ENCODE results near the gene CLIC3.
A peak's percentile ranks its signal among the peaks of the same experiment; 100 is the strongest.

The CLIC3 gene

DNA sequence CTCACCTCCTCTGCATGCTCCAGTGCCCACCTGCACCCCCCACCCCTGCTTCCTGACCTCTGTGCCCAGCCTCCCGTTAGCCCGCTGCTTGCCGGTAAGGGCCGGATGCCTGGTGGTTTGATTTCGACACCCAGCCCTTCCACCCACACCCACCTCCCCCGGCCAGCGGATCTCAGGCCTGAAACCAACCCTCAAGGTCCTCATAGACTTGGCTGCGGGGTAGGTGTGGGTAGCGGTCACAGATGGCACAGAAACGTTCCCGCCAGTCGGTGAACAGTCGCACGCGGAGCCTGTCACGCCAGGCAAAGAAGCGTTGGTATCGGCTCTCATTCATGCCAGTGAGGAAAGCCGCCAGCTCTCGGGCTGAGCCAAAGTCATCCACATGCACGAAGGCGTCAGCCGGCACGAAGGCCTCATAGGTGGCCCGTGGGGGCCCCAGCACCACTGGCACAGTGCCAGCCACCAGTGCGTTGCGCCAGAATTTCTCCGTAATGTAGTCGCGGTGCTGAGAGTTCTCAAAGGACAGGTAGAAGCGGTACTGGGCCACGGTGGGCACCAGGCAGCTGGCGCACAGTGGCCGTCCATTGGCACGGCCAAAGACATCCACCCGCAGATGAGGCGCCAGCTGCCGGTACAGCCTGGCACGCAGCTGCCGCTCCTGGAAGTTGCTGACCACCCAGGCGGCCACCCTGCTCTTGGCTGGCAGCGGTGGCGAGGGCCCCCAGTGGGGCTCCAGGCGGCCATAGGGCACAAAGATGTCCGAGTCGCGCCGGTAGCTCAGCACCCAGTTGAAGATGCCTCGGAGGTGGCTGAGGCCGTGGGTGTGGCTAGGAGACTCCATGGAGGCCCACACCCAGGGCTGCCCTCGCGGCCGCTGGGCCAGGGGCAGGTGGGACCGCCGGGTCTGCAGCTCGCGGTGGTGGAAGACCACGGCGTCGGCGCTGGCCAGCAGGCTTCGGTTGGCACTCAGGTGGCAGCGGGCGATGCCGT, 34.5 kb upstream of the CLIC3 start:
- no peak for DNase-seq (ENCODE audit: low spot score)

DNA sequence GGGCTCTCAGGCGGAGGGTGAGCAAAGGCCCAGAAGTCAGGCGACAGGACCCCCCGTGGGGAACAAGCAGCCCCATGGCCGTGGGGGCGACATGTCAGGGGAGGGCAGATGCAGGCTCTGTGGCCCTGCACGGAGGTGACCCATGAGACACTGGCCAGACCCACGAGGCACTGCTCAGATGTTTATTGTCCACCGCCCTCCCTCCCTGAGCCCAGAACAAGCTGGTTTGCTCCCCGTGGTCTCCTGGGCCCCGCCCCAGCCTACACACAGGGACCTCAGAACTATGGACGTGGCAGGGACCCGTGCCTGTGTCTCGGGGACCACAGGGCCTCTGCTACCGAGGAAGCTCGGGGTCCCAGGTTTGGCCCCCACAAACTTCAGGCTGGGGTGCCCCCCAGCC, 33.6 kb upstream of the CLIC3 start:
- no peak for DNase-seq (ENCODE audit: low spot score)

DNA sequence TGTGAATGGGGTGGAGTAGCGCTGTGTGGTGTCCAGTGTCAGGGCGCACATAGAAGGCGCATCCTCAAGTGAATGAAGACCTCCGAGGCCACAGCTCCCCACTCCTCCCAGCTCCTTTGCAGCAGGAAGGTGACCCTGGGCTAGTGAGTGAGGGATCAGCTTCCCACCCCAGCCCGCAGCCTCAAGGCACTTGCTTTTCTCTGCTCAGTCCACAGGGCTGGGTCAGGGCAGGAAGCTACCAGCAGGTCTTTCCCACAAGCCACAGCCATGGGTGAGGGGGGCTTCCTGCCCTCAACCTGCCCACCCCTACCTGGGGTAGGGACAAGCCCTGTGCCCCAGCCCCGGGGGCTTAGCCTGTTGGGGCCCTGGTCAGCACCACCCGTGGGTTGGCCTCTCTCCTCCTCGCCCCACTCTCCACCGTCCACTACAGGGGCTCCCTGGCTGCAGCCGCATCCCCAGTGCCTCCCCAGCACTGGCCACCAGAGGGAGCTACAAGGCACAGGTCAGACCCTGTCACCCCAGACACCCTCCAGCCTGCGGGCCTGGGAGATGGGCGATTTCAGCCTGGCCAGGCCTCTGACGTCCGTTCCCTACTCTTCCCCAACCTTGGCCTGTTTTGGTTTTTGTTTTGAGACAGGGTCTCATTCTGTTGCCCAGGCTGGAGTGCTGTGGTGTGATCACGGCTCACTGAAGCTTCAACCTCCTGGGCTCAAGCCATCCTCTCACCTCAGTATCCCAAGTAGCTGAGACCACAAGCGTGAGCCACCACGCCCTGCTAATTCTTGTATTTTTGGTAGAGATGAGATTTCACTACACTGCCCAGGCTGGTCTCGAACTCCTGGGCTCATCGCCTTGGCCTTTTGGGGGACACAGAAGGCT, 32.9 kb upstream of the CLIC3 start:
- peak; percentile 84 for DNase-seq (ENCODE audit: low spot score)

DNA sequence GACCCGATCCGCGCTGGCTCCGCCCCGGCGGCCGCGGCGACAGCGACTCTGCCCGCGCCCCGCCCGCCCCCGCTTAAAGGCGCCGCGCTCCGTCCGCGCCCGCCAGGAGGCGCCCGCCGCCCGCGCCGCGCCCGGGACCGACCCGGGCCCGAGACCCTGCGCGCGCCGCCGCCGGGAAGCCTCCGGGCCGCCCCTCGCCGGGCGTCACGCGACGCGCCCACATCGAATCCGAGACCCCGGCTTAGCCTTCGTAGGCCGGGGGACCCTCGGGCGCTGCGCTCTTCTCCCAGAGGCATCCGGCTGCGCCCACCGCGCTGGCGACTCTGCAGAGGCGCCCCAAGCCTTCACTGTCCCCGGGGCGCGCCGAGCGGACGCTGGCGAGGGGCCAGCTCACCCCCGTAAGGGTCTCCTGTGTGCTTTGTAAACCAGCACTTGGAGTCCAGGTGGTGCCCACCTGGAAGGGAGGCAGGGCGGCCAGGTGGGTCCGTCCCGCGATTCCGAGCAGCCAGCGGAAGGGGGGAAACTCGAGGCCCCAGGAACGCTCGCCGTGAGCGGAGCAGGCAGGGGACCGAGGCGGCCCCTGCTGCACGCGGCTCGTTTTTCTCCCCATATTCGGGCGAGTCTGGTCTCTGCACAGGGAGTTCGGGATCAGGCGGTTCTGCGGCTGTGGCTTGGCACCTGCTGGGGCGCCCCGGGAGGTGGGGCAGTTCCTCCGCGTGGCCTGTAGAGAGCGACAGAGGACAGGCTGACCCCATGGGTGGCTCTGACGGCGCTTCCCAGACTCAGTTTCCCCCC, 32.1 kb upstream of the CLIC3 start:
- peak; percentile 85 for DNase-seq (ENCODE audit: low spot score)

DNA sequence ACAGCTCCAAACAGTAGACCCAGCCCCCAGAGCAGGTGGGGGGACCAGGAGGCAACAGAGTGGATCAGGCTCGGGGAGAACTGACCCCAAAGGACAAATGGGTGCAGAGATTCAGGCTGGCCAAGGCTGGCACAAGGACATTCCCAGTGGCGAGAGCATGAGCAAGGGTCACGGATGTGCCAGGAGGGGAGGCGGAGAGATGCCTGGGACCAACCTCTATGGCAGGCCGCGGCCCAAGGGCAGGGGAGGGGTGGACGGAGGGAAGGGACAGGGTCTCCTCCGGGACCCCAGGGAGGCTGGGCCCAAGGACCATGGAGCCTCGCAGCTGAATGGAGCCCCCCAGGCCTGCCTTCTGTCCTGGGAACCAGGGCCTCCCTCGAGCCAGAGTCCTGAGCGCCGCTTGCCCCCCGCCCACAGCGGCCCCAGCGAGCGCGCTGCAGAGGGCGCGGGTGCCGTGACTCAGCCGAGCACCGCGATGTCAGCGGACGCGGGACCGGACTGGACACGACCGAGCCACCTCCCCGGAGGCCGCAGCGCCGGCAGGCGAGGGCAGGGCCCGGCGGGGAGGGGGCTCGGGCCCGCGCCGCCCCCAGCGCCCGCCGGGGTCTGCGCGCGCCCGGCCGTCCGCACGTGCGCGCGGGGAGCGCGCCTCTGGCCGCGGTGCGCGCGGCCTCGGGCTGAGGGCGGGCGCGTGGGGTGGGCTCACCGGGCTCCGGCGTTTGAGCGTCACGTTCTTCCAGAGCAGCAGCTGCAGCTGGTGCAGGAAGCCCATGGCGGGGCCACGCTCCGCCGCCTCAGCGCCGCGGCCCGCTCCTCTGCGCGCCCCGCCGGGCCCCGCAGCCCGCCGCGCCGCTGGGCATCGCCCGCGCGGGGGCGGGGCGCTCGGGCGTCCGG, 31.2 kb upstream of the CLIC3 start, which contains the start of gene ABCA2:
Gene ABCA2 (minus strand): TSS at position 869 of the 894 bp plus-strand sequence. CDS start 97 bp downstream, at position 772.
- DNase-seq (ENCODE audit: low spot score) = peak; percentile 58

DNA sequence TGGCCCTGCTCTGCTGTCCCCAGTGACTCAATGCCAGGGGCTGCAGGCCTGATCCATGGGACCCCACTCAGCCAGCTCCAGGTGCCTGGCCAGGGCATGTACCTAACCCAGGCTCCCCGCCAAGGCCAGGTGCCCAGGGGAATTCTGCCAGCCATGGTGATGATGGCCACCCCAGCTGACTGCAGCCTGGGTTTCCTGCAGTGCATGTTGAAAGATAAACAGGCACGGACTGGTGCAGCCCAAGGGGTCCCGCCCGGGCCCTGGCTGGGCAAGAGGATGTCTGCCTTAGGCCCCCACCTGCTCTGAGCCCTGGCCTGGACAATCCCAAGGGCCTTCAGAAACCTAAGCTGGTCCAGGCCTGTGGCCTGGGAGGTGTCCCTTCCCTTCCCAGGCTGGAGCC, 30.5 kb upstream of the CLIC3 start:
- DNase-seq (ENCODE audit: low spot score) = no peak

DNA sequence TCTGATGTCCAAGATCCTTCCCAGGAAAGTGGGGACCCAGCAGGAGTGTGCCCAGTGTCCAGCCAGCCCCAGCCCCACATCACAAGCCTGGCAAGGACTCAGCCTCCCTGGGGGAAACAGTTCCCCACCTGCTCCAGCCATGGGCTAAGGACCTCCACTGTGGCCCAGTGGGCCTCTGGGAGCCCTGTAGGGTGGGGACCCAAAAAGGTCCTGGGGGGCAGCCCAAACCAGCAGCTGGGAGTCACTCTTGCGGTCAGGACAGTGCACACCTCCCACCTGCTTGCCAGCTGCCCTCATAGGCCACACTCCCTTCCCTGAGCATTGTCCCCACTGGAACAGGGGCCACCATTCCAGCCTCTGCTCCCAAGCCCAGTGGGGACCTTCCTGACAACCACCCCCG, 30.0 kb upstream of the CLIC3 start:
- no peak for DNase-seq (ENCODE audit: low spot score)

DNA sequence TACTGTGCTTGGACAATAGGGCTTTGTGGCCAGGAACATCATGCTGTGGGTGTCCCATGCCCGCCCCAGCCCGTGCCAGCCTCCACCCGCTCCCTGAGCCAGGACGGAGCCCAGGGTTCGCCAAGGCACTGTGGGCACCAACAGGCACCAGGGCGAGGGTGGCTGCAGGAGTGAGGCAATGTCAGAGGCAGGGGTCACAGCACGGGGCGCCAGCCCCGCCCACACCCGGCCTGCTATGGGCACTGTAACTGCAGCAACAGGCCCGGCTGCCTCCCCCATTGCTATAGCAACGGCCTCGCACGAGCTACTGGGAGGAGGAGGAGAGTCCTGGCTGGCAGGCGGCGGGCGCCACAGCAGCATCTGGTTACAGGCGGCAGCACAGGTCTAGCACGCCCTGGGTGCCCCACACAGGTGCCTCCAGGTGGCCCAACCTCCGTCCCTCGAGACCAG, 29.2 kb upstream of the CLIC3 start:
- no peak for DNase-seq (ENCODE audit: low spot score)

DNA sequence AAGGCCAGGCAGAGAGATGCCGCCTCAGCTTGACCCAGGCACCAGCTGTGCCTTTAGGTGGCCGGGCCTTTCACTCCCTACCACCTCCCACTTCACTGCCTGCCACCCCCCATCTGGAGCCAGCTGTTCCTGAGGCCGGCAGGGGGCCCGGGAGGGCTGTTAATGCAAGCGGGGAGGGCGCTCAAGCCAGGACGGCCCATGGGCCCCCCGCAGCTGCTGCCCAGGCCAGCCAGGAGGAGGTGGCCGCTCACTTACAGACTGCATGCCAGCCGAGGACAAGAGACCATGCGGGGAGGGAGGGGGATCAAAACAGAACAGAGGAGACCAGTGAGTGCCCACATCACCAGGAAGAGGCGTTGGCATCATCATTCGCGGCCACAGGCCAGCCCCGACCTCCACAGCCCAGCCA, 27.2 kb upstream of the CLIC3 start:
- no peak for DNase-seq (ENCODE audit: low spot score)

DNA sequence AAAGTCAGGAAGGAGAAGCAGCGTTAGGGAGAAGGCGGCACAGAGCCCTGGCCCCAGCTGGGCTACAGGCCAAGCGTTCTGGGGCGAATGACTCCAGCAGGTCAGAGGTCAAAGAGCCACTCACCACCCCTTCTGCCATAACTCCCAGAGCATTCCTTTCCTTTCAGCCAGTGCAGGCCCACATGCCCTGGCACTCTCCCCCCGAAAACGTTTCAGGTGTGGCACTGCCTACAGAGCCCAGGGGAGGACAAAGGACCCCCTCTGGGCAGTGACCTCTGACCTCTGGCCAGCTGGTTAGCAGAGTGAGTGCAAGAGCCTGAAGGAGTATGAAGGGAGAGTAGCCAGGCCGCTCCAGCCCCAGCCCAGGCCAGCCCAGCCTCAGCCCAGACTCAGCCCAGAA, 26.8 kb upstream of the CLIC3 start:
- DNase-seq (ENCODE audit: low spot score) = no peak

DNA sequence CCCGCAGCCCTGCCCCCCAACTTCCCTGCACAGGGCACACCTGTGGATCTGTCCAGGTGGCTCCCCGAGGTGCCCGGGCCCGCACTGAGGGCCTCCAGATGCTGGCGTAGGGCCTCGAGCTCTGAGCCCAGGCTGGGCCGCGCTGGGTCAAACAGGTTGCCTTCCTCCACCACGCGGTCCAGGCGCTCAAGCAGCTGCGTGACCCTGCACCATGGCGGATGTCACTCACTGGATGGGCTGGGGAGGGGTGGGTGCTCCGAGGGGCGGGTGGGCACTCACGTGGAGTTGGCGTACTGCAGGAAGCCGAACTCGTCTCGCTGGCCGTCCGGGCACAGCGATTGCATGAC, 26.3 kb upstream of the CLIC3 start:
- DNase-seq (ENCODE audit: low spot score) = no peak

DNA sequence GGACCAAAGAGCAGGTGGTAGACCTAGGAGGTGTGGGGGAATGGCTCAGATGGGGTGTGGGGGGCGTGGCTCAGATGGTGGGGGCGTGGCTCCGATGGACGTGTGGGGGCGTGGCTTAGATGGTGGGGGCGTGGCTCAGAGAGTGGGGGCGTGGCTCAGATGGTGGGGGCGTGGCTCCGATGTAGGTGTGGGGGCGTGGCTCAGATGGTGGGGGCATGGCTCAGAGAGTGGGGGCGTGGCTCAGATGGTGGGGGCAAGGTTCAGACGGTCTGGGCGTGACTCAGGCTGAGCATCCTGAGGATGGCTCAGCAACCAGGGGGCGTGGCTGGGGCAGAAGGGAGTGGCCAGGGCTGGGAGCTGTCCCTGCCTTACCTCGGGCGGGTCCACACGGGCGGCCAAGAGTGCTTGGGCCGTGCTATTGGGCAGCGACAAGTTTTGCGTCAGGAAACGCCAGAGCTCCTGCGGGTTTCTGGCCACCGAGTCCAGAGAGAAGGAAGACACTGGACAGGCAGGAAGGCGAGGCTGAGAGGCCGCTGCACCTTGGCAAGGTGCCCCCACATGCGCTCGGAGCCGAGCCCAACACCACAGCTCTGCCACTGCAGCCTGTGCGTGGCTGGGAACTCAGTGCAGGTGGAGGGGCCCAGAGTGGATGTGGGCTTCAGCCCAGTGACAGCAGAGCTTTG, 25.8 kb upstream of the CLIC3 start:
- peak; percentile 84 for DNase-seq (ENCODE audit: low spot score)

DNA sequence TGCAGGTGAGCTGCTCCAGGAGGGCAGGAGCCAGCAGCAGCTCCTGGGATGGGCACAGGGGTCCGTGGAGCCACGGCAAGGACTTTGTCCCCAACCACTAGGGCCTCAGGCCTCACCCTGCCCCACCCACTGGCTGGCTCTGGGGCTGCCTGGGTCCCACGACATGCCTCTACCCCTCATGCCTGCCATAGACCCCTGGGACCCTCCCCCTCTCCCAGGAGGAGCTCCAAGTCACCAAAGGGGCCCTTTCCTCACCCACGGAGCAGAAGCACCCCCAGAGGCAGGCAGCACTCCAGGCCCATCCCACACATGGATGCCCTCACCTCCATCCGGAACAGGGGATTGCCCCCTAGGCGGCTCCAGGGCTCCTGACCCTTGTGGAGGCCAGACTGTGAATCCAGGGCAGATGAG, 25.2 kb upstream of the CLIC3 start:
- DNase-seq (ENCODE audit: low spot score) = no peak

DNA sequence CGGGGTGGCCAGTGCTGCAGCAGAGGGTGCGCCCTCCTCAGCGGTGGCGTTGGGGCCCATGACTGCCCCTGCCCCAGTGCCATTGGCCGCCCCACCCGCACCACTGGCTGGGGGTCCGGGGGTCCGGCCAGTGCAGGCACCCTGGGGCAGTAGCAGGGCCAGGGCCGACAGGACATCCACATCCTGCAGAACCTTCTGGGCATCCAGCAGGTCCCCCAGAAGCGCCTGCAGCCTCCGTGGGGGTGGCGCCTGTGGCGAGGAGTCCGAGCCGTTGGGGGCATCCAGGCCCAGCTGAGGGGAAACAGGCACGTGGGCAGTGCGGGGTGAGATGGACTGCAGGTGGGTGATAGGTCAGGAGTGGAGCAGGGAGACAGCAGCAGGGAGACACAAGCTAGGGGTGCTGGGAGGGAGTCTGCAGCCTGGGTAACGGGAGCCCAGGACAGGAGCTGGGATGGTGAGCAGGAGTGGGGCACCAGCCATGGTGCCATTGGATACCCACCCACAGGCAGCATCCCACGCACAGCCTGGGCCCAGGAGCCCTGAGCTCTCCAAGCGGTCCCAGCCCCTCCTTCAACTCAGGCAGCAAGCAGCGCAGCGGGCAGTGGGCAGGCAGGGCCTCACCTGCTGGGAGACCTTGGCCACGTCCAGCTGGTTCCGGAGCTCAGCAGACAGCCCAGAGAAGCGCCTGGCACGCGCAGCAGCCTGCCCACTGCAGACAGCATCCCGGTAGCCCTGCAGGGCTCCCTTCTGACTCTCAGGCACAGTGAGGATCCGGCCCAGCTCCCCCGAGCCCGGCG, 24.6 kb upstream of the CLIC3 start:
- no peak for DNase-seq (ENCODE audit: low spot score)

DNA sequence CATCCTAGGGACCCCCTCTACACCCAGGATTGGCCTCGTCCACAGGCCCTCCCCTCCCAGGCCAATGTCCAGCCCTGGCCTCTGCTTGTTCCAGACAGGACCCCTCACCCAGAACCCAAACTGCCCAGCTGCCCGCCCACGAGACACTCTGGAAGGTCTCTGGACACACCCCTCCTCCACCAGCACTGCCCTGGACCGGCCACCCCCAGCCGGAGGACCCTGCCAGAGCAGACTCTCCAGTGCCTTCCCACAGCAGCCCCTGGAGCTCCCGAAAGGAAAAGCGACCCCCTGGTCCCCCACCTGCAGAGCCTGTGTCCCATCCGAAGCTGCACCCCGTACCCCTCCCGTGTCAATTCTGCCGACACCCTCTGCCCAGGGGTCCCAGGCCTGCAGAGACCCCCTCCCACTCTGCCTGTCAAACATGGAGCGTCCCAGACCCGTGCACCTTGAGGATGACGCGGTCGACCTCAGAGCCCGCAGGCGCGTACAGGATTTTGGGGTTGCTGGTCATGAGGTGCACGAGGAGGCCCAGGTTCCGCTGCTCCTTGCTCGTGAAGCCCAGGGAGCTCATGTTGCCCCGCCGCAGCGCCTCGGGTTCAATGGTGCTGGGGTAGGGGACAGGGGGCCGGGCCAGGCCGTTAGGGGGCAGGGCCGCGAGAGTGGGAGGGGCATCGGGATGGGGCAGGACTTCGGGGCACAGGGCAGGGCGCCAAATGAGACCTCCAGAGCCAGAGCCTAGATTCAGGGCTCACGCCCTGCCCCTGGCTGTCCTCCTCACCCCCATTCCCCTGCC, 23.7 kb upstream of the CLIC3 start:
- DNase-seq (ENCODE audit: low spot score) = no peak

DNA sequence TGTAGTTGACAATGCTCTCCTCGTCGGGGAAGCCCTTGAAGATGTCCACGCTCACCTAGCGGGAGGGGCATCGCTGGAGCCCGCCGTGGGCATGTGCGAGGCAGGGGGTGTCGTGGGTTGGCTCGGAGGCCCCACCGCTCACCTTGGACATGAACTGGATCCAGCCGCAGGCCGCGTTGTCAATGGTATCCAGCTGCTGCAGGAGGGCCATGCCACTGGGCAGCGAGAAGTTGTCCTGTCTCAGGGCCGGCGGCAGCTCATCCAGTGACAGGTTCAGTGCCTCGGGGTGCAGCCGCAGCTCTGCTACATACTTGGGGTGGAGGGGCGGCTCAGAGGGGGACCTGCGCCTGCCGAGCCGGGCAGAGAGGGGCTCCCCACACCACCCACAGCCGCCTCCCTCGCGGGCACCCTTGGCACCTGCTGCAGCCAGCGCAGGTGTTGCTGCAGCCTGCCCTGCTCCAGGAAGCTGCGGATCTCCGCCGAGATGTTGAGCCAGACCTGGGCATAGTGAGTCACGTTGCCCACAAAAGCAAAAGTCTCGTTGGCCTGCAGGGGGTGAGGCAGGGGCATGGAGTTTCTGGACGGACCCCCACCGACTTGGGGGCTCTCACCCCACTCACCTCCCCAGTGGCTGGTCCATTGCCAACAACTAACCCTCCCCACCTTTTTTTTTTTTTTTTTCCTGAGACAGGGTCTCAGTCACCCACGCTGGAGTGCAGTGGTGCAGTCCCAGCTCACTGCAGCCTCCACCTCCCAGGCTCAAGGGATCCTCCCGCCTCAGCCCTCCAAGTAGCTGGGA, 22.6 kb upstream of the CLIC3 start:
- DNase-seq (ENCODE audit: low spot score) = no peak

DNA sequence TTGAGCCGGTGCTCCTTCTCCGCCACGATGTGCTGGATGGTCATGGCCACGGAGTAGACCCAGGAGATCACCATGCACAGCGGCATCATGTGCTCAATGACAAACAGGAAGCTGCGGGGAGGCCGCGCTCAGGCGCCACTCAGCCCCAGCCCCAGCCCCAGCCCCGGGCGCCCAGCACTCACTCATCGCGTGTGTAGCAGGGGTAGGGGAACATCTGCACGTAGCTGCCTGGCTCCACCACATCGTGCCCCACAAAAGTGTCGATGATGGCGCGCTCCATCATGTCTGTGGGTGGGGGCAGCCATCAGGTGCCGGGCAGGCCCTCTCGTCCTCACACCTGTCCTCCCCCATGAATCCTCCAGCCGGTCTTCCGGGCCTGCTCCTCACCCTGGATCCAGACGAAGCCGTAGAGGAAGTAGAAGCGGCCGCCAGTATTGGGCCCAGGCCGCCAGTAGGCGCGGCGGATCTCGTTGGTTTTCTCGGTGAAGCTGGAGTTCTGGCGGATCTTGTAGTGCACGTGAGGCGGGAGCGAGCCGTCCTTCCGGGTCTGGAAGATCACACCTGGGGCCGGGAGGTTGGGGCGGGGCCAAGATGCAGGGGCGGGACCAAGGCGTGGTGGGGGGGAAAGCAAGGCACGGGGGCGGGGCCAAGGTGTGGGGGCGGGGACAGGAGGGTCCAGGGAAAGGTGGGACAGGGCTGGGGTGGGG, 21.6 kb upstream of the CLIC3 start:
- DNase-seq (ENCODE audit: low spot score) = no peak

Data from AG08396 (cell line).